Omental fat pad (tissue), 4 donors: ENCODE results near the gene ATP6V0D1. TPM values are rescaled to one million over a fixed set of nuclear protein-coding genes. Genes with fewer than 3 reads are reported as not detected.

Experiments used
- ATAC-seq: fragments of 150-250 bp; one replicate; pipeline ENCODE4 v1.9.1; 2016; ENCODE audit warnings: mild to moderate bottlenecking, moderate library complexity; ENCODE audit not compliant: low FRiP score
- DNase-seq: peaks from one replicate; pipeline ENCODE4 v3.0.0-alpha.2; 2019; ENCODE audit warnings: low spot score
- CTCF ChIP-seq, 3 donors: fragments of 450-650 bp; IDR thresholded peaks; one replicate each; pipeline ENCODE4 v1.5.1; 2016 to 2017; ENCODE audit warnings: antibody characterized with exemption in 3 of 3, mild to moderate bottlenecking in 3 of 3, moderate library complexity in 2 of 3
- small RNA-seq: library from RNA; depleted of rRNA; stranded (forward); fragments of <200 nt; gene quantifications from one replicate; pipeline ENCODE3, GENCODE V24; 2016
- total RNA-seq, 4 donors: library from RNA; depleted of rRNA; stranded (reverse); fragments of >200 nt; gene quantifications; one replicate each; pipeline ENCODE4 v1.1.0, GENCODE V29; 2016

ATP6V0D1 gene
- total RNA-seq, 4 donors from 2014 or later, result 67.8 to 154 (median 124) TPM

- ATAC-seq (no peak), DNase-seq (no peak)
- no peak for TF ChIP-seq CTCF (IDR thresholded peaks at IDR 0.05)
Measured at GRCh38 chr16:67390816-67391423, 90.0 kb downstream of the ATP6V0D1 start.

GRCh38 chr16:67389911-67390815 lies 90.8 kb downstream of the ATP6V0D1 start:
- TF ChIP-seq CTCF (IDR thresholded peaks at IDR 0.05), result no peak
- ATAC-seq, result no peak
- DNase-seq, result no peak

- no peak for DNase-seq
- TF ChIP-seq CTCF (IDR thresholded peaks at IDR 0.05), result no peak
- no peak for ATAC-seq
Measured at GRCh38 chr16:67388591-67388990, 92.4 kb downstream of the ATP6V0D1 start.

- DNase-seq, result no peak
- TF ChIP-seq CTCF (IDR thresholded peaks at IDR 0.05), result no peak
Measured at GRCh38 chr16:67388191-67388590, 92.8 kb downstream of the ATP6V0D1 start.

More at GRCh38 chr16:67388191-67388590, 92.8 kb downstream of the ATP6V0D1 start:
- no peak for ATAC-seq

Small RNA genes within 50 kb of the gene (small RNA-seq; reads per million reads assigned to genes)
- gene RNU1-123P, result not detected

Other genes with a start within 250 kb of the ATP6V0D1 start
- gene FHOD1, start 233.7 kb downstream of the ATP6V0D1 start, total RNA-seq, result 10 to 100 TPM; 15.1 to 53.3 (median 32.5) TPM
- 1 to 10 TPM in 1 of 4 donors, under 1 TPM in 3; 0.37 to 1.2 (median 0.72) TPM for gene SLC9A5, start 232.2 kb downstream of the ATP6V0D1 start, total RNA-seq
- 10 to 100 TPM in 3 of 4 donors, 1 to 10 TPM in 1; 5.8 to 19.9 (median 12.4) TPM for gene PLEKHG4, start 201.6 kb downstream of the ATP6V0D1 start, total RNA-seq
- gene KCTD19, start 154.4 kb downstream of the ATP6V0D1 start, total RNA-seq, result under 1 TPM in 2 of 4 donors, not detected in 2; 0.24 to 0.93 TPM
- gene LRRC36, start 154.3 kb downstream of the ATP6V0D1 start, total RNA-seq, result 1 to 10 TPM in 2 of 4 donors, under 1 TPM in 1, not detected in 1; 0.84 to 2.8 (median 1.0) TPM
- 10 to 100 TPM in 2 of 4 donors, 1 to 10 TPM in 2; 1.0 to 24.9 (median 8.9) TPM for gene TPPP3, start 87.7 kb downstream of the ATP6V0D1 start, total RNA-seq
- 10 to 100 TPM in 2 of 4 donors, 1 to 10 TPM in 2; 8.0 to 14.2 (median 11.4) TPM for gene ZDHHC1, start 64.7 kb downstream of the ATP6V0D1 start, total RNA-seq
- 1 to 10 TPM in 3 of 4 donors, not detected in 1; 1.7 to 2.7 (median 2.0) TPM for gene HSD11B2, start 50.0 kb downstream of the ATP6V0D1 start, total RNA-seq
- gene AGRP, start 2.4 kb upstream of the ATP6V0D1 start, total RNA-seq, result not detected
- gene RIPOR1, start 47.7 kb upstream of the ATP6V0D1 start, total RNA-seq, result 10 to 100 TPM; 27.4 to 91.1 (median 64.8) TPM
- 10 to 100 TPM; 24.2 to 42.9 (median 28.2) TPM for gene CTCF, start 81.4 kb upstream of the ATP6V0D1 start, total RNA-seq
- gene CARMIL2, start 164.0 kb upstream of the ATP6V0D1 start, total RNA-seq, result 1 to 10 TPM in 3 of 4 donors, under 1 TPM in 1; 0.93 to 7.6 (median 2.4) TPM
- gene ACD, start 179.1 kb upstream of the ATP6V0D1 start, total RNA-seq, result 10 to 100 TPM in 3 of 4 donors, 1 to 10 TPM in 1; 9.5 to 21.3 (median 18.4) TPM
- 10 to 100 TPM in 1 of 4 donors, 1 to 10 TPM in 3; 3.2 to 12.5 (median 4.6) TPM for gene PARD6A, start 179.8 kb upstream of the ATP6V0D1 start, total RNA-seq
- 10 to 100 TPM in 3 of 4 donors, 1 to 10 TPM in 1; 7.7 to 17.8 (median 13.7) TPM for gene ENKD1, start 185.6 kb upstream of the ATP6V0D1 start, total RNA-seq
- gene C16orf86, start 185.7 kb upstream of the ATP6V0D1 start, total RNA-seq, result 1 to 10 TPM; 5.0 to 8.3 (median 7.6) TPM
- gene GFOD2, start 238.2 kb upstream of the ATP6V0D1 start, total RNA-seq, result 10 to 100 TPM; 10.9 to 25.2 (median 20.1) TPM